ENCODE measurements around the gene ALKBH6. TPM values are rescaled to one million over a fixed set of nuclear protein-coding genes. Genes with fewer than 3 reads are reported as not detected.

The ALKBH6 gene
- total and polyA plus RNA-seq, 2 of the 13 experiments (the other 11 are each of a cell fraction or from before 2014, with no cell fraction given) = 13.7 to 18.1 TPM

DNA sequence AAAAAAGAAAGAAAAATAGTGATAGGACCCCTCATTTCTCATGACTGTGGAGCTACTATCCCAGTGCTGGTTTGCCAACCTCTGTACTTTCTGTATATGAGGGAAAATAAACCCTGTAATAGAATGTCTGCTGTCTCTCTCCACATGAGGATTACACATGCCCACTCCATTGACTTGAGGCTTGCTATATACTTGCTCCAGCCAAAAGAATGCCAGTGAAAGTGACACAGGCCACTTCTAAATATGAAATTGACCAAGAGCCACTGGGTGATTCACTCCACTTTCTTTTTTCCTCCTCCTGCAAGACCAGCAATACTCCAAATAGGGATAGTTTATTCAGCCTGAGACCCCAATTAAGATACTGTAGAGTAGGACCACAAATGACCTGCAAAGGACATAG is 33.8 kb upstream of the ALKBH6 start:
- Histone ChIP-seq H3K27me3 (ENCODE audit: control insufficient read depth in 1 of 2, insufficient read depth in 2 of 2, low read length in 2 of 2) (no peaks in the 10 kb centered on the region), H3K4me2 (ENCODE audit: low read depth, low read length) (no peak overlapping the region), H3K9ac (ENCODE audit: insufficient read depth, low read depth, low read length) (no peak overlapping the region), H3K79me2 (ENCODE audit: insufficient read depth, low read length) (peaks cover 3% of the 10 kb centered on the region), H3K4me3 (replicated peaks in 1 of 3; ENCODE audit: insufficient read depth in 1 of 3, low read depth in 2 of 3, low read length in 3 of 3) (no peak overlapping the region), H2AFZ (ENCODE audit: low read length) (no peak overlapping the region), H3K4me1 (ENCODE audit: insufficient read depth, low read length) (peaks cover 21% of the 10 kb centered on the region), H3K36me3 (replicated peaks in 1 of 2; ENCODE audit: control insufficient read depth in 1 of 2, insufficient read depth in 2 of 2, low read length in 2 of 2) (no peaks in the 10 kb centered on the region; a peak in 2 of 5 replicates), H3K9me3 (ENCODE audit: low read length) (no peaks in the 10 kb centered on the region), H4K20me1 (ENCODE audit: insufficient read depth, low read length) (no peaks in the 10 kb centered on the region), H3K27ac (ENCODE audit: extremely low read length, insufficient read depth, low read length) (no peak overlapping the region)
- DNase-seq (ENCODE audit: low spot score) (no peak), ATAC-seq (no peak), FAIRE-seq (no peak)
- intact Hi-C loops (cut with micrococcal nuclease; ENCODE audit: unreplicated experiment) = no loop called here
- in situ Hi-C loops (cut with HindIII; ENCODE audit: extremely low pct_ligation_motif_present, low pct_unique_long_range_greater_than_20kb) = no loop called here
- ChIA-PET CTCF (ENCODE audit: low intra/inter-chr PET ratio, low total read pairs) (no interaction called here), POLR2A (no interaction called here)
- TF ChIP-seq, protein P1, sequence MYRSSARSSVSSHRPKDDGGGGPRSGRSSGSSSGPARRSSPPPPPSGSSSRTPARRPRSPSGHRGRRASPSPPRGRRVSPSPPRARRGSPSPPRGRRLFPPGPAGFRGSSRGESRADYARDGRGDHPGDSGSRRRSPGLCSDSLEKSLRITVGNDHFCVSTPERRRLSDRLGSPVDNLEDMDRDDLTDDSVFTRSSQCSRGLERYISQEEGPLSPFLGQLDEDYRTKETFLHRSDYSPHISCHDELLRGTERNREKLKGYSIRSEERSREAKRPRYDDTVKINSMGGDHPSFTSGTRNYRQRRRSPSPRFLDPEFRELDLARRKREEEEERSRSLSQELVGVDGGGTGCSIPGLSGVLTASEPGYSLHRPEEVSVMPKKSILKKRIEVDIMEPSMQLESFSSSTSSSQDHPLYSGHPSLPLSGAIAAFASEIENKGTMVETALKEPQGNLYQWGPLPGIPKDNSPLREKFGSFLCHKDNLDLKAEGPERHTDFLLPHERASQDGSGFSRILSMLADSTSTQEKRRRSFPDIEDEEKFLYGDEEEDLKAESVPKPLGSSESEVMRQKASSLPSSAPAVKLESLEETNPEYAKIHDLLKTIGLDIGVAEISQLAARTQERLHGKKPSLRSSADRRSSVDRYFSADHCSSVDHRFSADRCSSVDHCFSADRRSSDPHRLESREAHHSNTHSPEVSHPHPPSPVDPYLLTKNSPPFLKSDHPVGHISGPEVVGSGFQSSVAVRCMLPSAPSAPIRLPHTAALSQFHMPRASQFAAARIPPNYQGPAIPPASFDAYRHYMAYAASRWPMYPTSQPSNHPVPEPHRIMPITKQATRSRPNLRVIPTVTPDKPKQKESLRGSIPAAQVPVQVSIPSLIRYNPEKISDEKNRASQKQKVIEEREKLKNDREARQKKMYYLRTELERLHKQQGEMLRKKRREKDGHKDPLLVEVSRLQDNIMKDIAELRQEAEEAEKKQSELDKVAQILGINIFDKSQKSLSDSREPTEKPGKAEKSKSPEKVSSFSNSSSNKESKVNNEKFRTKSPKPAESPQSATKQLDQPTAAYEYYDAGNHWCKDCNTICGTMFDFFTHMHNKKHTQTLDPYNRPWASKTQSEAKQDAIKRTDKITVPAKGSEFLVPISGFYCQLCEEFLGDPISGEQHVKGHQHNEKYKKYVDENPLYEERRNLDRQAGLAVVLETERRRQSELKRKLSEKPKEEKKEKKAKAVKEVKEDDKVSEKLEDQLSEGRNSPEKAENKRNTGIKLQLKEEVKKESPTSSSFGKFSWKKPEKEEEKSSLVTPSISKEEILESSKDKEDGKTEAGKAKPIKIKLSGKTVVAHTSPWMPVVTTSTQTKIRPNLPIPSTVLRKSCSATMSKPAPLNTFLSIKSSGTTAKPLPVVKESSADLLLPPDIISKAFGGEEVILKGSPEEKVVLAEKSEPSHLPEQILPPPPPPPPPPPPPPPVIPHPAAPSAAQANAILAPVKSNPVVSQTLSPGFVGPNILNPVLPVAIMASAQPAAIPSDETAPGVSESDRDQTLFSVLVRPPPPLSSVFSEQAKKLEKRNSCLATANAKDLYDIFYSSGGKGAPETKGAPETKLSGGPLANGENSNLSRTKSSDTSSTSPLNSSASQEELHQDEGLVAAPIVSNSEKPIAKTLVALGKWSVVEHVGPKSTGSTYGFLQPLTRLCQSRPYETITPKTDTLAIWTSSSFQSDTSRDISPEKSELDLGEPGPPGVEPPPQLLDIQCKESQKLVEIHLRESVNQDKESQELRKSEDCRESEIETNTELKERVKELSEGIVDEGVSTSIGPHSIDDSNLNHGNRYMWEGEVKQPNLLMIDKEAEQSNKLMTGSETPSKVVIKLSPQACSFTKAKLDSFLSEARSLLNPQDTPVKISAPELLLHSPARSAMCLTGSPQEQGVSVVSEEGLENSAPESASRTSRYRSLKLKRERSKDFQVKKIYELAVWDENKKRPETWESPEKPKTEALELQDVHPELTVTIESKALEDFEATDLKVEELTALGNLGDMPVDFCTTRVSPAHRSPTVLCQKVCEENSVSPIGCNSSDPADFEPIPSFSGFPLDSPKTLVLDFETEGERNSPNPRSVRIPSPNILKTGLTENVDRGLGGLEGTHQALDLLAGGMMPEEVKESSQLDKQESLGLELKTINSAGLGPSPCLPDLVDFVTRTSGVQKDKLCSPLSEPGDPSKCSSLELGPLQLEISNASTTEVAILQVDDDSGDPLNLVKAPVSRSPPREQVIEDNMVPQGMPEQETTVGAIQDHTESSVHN (CRISPR knock-in tag; IDR thresholded peaks at IDR 0.05) = no peak
- no peak for TF ChIP-seq PHB2 (IDR thresholded peaks at IDR 0.05; ENCODE audit: partially characterized antibody)
- BruUV-seq (replicated peaks) = no TSS peak

Data from HepG2 (cell line).